ENCODE results near the gene TTLL5.

- no peak for TF ChIP-seq CTCF (IDR thresholded peaks at IDR 0.05)
- no peak for TF ChIP-seq ELF1 (IDR thresholded peaks at IDR 0.05)
- TF ChIP-seq MXI1 (IDR thresholded peaks at IDR 0.05; ENCODE audit: low read depth, low read length), result no peak
- TF ChIP-seq MAX (IDR thresholded peaks at IDR 0.05; ENCODE audit: low read depth), result no peak
- no peak for TF ChIP-seq EP300 (IDR thresholded peaks at IDR 0.05; ENCODE audit: borderline replicate concordance in 1 of 2, low read depth in 1 of 2, low read length in 1 of 2)
- no peak for TF ChIP-seq RCOR1 (IDR thresholded peaks at IDR 0.05; ENCODE audit: low read length)
- no peak for TF ChIP-seq EZH2phosphoT487 (IDR thresholded peaks at IDR 0.05; ENCODE audit: borderline replicate concordance, low read depth)
- no peak for TF ChIP-seq POLR2AphosphoS5 (IDR thresholded peaks at IDR 0.05; ENCODE audit: low read depth, low read length)
- TF ChIP-seq GABPA (IDR thresholded peaks at IDR 0.05; ENCODE audit: low read depth), result no peak
- TF ChIP-seq TEAD4 (IDR thresholded peaks at IDR 0.05; ENCODE audit: borderline replicate concordance, insufficient read depth), result no peak
- no peak for TF ChIP-seq IRF3 (IDR thresholded peaks at IDR 0.05; ENCODE audit: low read depth, low read length)
- TF ChIP-seq USF1 (IDR thresholded peaks at IDR 0.05; ENCODE audit: borderline replicate concordance, low read depth), result no peak
- TF ChIP-seq SIN3A (IDR thresholded peaks at IDR 0.05; ENCODE audit: borderline replicate concordance, low read depth, low read length), result no peak
- TF ChIP-seq YY1 (IDR thresholded peaks at IDR 0.05; ENCODE audit: low read depth), result no peak
Measured at GRCh38 chr14:75885829-75886228, 224.8 kb downstream of the TTLL5 start.

All from SK-N-SH (cell line).